Measurements from ENCODE around the gene TRAF1. TPM values are rescaled to one million over a fixed set of nuclear protein-coding genes. Genes with fewer than 3 reads are reported as not detected.

TRAF1 gene
- total and polyA plus RNA-seq, 2 donors (not counting 1 experiment from before 2014, with no cell fraction given) = 12.2 to 19.5 TPM

GRCh38 chr9:120900824-120901223, 25.8 kb downstream of the TRAF1 start:
- Mint-ChIP-seq H3K9me3 (ENCODE audit: insufficient read depth) (no peaks in the 10 kb centered on the region), H3K4me1 (peaks cover 54% of the 10 kb centered on the region), H3K27me3 (no peaks in the 10 kb centered on the region), H3K27ac (no peak overlapping the region), H3K4me3 (no peak overlapping the region)
- no peaks in the 10 kb centered on the region for H3K27me3 ChIP-seq (replicated peaks in 1 of 4; ENCODE audit: control extremely low read depth in 1 of 4, control insufficient read depth in 3 of 4, insufficient read depth in 4 of 4, low read length in 3 of 4)
- H3K27ac ChIP-seq (ENCODE audit: low read length in 2 of 2) = no peak overlapping the region
- no peaks in the 10 kb centered on the region for H3K79me2 ChIP-seq (ENCODE audit: control insufficient read depth, insufficient read depth, low read length)
- H3K4me3 ChIP-seq (ENCODE audit: control extremely low read depth in 1 of 5, extremely low read depth in 1 of 5, insufficient read depth in 1 of 5, low read depth in 2 of 5, low read length in 4 of 5) = no peak overlapping the region
- POLR2A ChIA-PET = no interaction called here
- CTCF ChIA-PET = interaction anchor here (0.7 kb wide), 1 partner anchor 19 kb away, joined by 3 read pairs; no protein-coding TSS in a partner anchor
- intact Hi-C loops (cut with micrococcal nuclease) = no loop called here
- no peak for ATAC-seq (ENCODE audit: low read depth)
- peaks cover 52 to 55% of the 10 kb centered on the region in 2 donors for H3K4me1 ChIP-seq (ENCODE audit: control insufficient read depth in 2 of 2, insufficient read depth in 2 of 2, low read length in 2 of 2)
- H2AFZ ChIP-seq (ENCODE audit: insufficient read depth, low read depth, low read length, poor library complexity, severe bottlenecking) = no peak overlapping the region
- no peaks in the 10 kb centered on the region for H4K20me1 ChIP-seq (ENCODE audit: control insufficient read depth, insufficient read depth, low read length, poor library complexity, severe bottlenecking)
- WGBS (ENCODE audit: insufficient coverage) = 100% methylated on average over 3 of the region's 3 CpGs
- H3K36me3 ChIP-seq (replicated peaks in 1 of 2; ENCODE audit: control extremely low read depth in 1 of 2, control insufficient read depth in 1 of 2, extremely low read depth in 1 of 2, insufficient read depth in 2 of 2, low read length in 1 of 2) = no peaks in the 10 kb centered on the region
- H3K9me3 ChIP-seq (ENCODE audit: control extremely low read depth in 1 of 3, control insufficient read depth in 2 of 3, insufficient read depth in 1 of 3, low read length in 2 of 3) = peaks cover 0 to 9% (median 0%) of the 10 kb centered on the region in 3 donors
- no peak for TF ChIP-seq EZH2 (IDR thresholded peaks at IDR 0.05; ENCODE audit: borderline replicate concordance, insufficient read depth, low read depth, low read length, poor library complexity, severe bottlenecking)
- no peak for TF ChIP-seq CTCF (IDR thresholded peaks at IDR 0.05)
- no peak for DNase-seq
- H3K9ac ChIP-seq (ENCODE audit: low read length) = no peak overlapping the region
- no peak overlapping the region for H3K4me2 ChIP-seq (replicated peaks; ENCODE audit: low read depth, low read length, poor library complexity, severe bottlenecking)

- no peaks in the 10 kb centered on the region for H3K36me3 ChIP-seq (replicated peaks in 1 of 2; ENCODE audit: control extremely low read depth in 1 of 2, control insufficient read depth in 1 of 2, extremely low read depth in 1 of 2, insufficient read depth in 2 of 2, low read length in 1 of 2)
- intact Hi-C loops (cut with micrococcal nuclease) = no loop called here
- no peak overlapping the region for H3K4me3 ChIP-seq (ENCODE audit: control extremely low read depth in 1 of 5, extremely low read depth in 1 of 5, insufficient read depth in 1 of 5, low read depth in 2 of 5, low read length in 4 of 5)
- no peak overlapping the region for H3K27ac ChIP-seq (ENCODE audit: low read length in 2 of 2)
- no peak for TF ChIP-seq EZH2 (IDR thresholded peaks at IDR 0.05; ENCODE audit: borderline replicate concordance, insufficient read depth, low read depth, low read length, poor library complexity, severe bottlenecking)
- ChIA-PET POLR2A (no interaction called here), CTCF (no interaction called here)
- Mint-ChIP-seq H3K4me1 (peaks cover 42% of the 10 kb centered on the region), H3K27me3 (no peaks in the 10 kb centered on the region), H3K27ac (no peak overlapping the region), H3K4me3 (no peak overlapping the region), H3K9me3 (ENCODE audit: insufficient read depth) (no peaks in the 10 kb centered on the region)
- no peaks in the 10 kb centered on the region for H4K20me1 ChIP-seq (ENCODE audit: control insufficient read depth, insufficient read depth, low read length, poor library complexity, severe bottlenecking)
- peaks cover 40 to 43% of the 10 kb centered on the region in 2 donors for H3K4me1 ChIP-seq (ENCODE audit: control insufficient read depth in 2 of 2, insufficient read depth in 2 of 2, low read length in 2 of 2)
- 84% methylated on average over 2 of the region's 6 CpGs for WGBS (ENCODE audit: insufficient coverage)
- H3K9me3 ChIP-seq (ENCODE audit: control extremely low read depth in 1 of 3, control insufficient read depth in 2 of 3, insufficient read depth in 1 of 3, low read length in 2 of 3) = peaks cover 0 to 2% (median 0%) of the 10 kb centered on the region in 3 donors
- DNase-seq (no peak), ATAC-seq (ENCODE audit: low read depth) (no peak)
- H3K79me2 ChIP-seq (ENCODE audit: control insufficient read depth, insufficient read depth, low read length) = no peaks in the 10 kb centered on the region
- H3K9ac ChIP-seq (ENCODE audit: low read length) = no peak overlapping the region
- no peak overlapping the region for H3K4me2 ChIP-seq (replicated peaks; ENCODE audit: low read depth, low read length, poor library complexity, severe bottlenecking)
- H3K27me3 ChIP-seq (replicated peaks in 1 of 4; ENCODE audit: control extremely low read depth in 1 of 4, control insufficient read depth in 3 of 4, insufficient read depth in 4 of 4, low read length in 3 of 4) = no peaks in the 10 kb centered on the region
- H2AFZ ChIP-seq (ENCODE audit: insufficient read depth, low read depth, low read length, poor library complexity, severe bottlenecking) = no peak overlapping the region
Observed at GRCh38 chr9:120899490-120900068, 27.0 kb downstream of the TRAF1 start.

All from B cell (primary cell).